COLO829 (cell line): Measurements from ENCODE around the gene NECTIN3.

Experiments used
- DNase-seq: peaks from one replicate; pipeline ENCODE4 v3.0.0; 2012; ENCODE audit warnings: low spot score

Gene NECTIN3

DNA sequence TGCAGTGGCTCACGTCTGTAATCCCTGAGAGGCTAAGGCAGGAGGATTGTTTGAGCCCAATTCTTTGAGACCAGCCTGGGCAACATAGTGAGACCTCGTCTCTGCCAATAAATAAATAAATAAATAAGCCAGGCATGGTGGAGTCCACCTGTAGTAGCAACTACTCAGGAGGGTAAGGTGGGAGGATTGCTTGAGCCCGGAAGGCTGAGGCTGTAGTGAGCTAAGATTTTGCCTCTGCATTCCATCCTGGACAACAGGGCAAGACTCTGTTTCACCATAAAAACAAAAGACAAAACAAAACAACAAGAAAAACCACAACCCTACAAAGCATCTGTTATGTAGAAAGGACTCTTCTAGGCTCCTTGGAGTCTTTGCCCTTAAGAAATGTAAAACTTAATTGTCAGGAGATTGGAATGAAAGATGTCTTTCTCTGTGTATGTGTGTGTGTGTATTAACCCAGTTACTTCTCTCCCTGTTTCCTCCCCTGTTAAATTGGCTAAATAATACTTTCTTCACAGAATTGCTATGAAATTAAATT is 9.5 kb downstream of the NECTIN3 start:
- peak; percentile 78 for DNase-seq

DNA sequence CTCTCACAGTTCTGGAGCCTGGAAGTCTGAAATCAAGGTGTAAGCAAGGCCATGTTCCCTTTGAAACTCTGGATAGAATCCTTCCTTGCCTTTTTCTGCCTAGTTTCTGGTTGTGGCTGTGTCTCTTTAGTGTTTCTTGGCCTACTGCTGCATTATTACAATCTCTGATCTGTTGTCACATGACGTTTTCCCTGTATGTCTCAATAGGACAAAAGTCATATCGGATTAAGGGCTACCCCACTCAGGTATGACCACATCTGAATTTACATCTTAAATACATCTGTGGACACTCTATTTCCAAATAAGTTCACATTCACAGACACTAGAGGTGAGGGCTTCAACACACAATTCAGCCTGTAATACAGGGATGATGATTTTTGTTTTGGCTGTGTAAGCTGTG is 13.3 kb downstream of the NECTIN3 start:
- no peak for DNase-seq

DNA sequence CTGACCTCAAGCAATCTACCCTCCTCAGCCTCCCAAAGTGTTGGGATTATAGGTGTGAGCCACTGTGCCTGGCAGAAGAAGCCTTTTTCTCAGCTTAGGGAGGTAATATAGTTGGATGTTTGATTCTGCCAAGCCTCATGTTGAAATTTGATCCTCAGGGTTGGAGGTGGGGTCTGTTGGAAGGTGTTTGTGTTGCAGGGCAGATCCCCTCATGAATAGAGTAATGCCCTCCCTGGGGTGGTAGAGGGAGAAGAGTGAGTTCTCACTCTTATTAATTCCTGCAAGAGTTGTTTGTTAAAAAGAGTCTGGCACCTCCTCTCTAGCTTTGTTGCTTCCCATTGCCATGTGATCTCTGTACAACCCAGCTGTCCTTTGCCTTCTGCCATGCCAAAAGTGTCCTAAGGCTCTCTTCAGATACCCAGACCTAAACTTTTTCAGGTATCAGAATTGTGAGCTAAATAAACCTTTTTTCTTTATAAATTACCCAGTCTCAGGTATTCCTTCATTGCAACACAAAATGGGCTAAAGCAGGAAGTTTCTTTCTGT is 16.4 kb downstream of the NECTIN3 start:
- DNase-seq = no peak

DNA sequence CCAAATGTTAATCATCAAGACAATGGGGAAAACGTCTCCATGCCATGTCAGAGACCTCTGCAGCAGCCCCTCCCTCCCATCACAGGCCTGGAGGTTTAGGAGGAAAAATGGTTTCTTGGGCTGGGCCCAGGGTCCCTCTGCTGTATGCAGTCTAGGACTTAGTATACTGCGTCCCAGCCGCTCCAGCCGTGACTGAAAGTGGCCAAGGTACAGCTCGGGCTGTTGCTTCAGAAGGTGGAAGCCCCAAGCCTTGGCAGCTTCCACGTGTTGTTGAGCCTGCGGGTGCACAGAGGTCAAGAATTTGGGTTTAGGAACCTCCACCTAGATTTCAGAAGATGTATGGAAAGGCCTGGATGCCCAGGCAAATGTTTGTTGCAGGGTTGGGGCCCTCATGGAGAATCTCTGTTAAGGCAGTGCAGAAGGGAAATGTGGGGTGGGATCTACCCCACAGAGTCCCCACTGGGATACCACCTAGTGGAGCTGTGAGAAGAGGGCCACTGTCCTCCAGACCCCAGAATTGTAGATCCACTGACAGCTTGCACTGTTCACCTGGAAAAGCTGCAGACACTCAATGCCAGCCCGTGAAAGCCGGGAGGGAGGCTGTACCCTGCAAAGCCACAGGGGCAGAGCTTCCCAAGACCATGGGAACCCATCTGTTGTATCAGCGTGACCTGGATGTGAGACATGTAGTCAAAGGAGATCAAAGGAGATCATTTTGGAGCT is 25.0 kb downstream of the NECTIN3 start:
- DNase-seq = no peak

DNA sequence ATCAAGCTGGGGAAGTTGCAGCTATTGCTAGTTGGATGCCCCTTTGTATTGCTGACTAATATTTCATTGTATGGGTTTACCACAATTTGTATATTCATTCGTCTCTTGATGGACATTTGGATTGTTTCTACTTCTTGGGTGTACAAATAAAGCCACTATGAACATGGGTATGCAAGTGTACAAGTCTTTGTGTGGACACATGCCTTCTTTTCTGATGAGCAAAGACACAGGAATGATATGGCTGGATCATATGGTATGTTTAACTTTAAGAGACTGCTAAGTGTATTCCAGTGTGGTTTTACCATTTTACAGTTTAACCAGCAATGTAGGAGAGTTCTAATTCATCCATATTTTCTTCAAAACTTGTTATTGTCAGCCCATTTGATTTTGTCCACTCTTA is 32.2 kb downstream of the NECTIN3 start:
- no peak for DNase-seq

DNA sequence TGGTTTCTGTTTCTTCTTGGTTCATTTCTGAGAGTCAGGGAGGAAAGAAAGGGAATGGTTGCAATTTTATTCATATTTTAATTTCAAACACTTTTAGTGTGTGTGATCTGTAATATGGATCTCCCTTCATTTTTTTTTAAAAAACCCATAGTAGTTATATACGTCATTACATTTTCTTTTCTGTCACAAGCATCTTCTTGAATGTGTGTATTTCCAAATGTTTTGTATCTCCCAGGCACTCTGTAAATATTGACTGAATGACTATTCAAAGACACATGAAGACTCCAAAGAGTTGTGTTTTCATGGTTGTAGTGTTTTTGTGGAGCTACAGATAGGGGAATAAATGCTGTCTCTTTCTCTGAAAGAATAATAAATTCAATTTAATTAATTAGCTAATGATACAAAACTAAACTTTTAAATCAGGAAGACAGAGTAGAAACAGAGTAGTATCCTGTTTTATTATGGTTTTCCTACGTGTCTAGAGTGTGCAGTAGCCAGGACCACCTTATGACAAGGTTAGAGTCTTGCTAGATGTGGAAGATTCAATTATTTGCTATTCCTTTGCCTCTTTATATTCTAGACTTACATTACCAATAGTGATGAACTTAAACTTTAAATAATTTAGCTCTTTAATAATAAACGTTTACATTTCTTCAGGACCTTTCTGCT is 35.5 kb downstream of the NECTIN3 start:
- no peak for DNase-seq

DNA sequence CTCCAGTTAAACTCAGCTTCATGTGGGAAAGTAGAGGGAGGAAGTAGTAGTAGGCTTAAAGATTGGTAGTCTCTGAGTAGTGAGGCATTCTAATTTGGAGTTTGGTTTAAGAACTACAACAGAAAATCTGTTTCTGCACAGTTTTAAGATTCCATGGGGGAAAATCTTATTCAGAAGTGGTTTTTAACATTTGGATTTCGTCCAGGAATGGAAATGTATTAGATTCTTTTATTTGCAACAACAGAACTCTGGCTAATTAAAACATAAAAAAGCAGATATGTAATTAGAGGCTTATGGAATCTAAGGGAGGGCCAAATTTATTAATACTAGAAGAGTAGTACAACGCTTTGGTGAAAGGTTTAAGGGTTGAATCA is 36.0 kb downstream of the NECTIN3 start:
- DNase-seq = no peak

DNA sequence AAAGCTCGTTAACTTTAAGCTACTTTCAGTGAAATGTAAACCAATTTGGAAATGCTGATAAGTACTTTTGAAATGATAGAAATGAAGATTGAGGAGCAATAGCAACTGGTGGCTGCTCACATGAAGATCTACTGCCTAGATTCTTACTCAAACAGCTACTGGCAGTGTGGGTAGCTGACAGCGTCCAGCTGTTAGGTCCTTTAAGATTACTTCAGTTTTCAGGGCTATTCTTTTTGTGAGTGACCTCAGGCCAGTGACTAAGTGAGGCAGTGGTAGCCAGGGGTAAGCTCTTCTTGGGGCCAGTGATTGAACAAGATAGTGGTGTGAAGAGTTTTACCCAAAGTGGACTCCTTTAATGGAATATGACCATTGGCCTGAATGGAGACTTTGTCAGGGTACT is 41.3 kb downstream of the NECTIN3 start:
- no peak for DNase-seq

DNA sequence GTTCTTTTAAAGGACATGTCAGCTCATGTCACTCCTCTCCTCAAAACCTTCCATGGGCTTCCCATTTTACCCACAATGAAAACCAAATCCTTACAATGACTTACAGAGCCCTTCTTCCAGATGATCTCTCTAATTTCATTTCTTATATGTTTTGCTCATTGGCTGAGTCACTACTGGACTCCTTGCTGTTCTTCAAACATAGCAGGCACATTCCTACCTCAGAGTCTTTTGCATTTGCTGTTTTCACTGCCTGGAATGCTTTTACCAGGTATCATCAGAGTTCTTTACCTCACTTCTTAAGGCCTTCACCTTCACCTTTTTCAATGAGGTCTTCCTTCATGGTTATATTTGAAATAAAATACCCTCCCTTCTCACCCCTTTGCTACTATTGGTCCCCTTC is 57.3 kb downstream of the NECTIN3 start:
- DNase-seq = no peak

DNA sequence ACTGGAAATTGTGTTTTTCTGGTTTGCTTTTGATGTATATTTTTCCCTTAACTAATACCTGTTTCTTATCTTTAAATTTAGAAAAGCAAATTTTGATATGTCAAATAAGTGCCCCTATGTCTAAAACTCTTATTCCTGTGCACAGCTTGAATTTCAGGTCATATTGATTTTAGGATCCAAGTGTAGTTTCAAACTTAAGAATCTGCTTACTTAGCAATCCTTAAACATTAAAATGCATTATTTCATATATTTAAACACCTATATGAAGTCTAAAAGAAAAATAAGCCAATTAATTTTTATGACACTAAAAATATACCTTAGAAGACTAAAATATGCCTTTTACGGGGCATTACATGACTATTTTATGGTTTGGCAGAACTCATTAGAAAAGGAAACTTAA is 59.2 kb downstream of the NECTIN3 start:
- DNase-seq = no peak

DNA sequence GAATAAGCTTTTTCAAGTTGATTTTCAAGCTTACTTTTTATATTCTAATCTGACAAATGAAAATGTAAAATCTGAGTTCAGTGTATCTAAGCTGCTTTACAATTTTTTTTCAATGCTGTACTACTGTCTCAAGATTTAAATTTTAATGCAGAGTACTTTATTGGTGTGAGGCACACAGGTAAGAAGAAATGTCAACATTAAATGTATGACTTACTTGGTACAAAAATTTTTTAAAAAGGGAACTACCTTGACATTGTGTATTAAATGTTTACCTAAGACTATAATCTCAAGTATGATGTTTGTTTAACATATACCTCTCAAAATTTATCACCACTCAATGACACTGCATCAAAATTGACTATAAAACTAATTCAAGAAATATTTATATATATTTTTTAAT is 62.7 kb downstream of the NECTIN3 start:
- DNase-seq = no peak

DNA sequence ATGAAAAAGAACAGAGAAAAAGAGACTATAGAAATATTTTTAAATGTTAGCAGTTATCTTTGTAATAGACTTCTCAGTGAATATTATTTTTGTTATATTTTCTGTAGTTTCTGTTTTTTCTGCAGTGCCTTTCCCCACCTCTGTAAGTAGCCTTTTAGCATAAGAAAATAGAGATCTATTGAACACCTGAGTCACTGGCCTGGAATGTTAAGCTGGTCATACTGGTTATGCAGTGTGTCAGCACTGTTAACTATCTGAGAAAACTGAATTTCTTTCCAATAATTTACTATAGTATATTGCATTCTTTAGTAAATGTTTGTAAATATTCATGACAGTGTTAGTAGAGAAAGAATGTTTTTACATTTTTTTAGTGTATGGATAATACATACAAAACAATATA is 79.8 kb downstream of the NECTIN3 start:
- no peak for DNase-seq

DNA sequence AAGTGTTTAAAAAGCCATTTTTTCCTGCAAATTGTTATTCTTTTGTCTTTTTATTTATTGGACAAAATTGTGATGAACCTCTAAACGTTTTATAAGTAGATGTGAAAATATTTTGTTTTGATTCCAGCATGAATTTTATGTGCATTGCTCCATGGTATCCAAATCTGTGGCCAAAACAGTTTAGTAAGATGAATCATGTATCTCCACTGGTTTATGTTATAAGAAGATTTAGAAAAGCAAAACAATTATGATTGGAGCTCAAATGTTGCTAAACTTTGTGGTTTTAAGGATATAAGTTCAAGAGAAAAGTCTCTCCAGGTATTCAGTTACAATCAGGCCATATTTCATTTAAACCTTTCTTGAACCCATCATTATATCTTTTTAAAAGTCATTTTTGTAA is 80.9 kb downstream of the NECTIN3 start:
- DNase-seq = no peak

DNA sequence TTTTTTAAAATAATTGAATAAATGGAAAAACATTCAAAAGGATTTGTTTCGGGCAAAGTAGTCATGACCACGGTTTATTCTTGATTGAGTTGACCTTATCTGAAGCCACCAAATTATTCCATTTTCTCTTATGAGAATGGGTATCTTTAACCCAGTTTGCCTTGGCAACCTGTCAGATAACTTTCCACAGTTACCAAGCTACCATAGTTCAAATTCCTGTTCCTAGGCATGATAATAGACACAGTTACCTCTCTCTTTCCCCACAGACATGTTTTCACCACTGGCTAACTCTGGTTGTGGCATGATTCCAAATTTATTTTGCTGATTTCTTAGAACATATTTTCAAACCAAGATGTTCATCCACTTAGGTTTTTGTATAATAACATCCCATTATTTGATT is 84.9 kb downstream of the NECTIN3 start:
- no peak for DNase-seq

DNA sequence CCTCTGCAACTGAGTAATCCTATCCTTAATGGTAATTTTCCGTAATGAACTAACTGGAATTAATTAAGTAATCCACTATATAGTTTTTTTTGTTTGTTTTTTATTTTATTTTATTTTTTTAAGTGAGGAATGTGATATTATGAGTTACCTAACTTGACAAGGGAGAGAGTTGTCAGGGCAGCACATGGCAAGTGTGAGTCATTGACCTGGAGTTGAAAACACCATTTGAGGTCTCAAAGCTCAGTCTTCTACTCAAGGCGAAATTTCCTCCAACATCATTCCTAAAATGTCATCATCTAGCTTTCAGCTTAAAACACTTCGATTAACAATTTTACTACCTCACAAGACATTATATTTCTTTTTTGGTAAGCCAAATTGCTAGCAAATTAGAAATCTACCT is 87.8 kb downstream of the NECTIN3 start:
- DNase-seq = peak; percentile 11

DNA sequence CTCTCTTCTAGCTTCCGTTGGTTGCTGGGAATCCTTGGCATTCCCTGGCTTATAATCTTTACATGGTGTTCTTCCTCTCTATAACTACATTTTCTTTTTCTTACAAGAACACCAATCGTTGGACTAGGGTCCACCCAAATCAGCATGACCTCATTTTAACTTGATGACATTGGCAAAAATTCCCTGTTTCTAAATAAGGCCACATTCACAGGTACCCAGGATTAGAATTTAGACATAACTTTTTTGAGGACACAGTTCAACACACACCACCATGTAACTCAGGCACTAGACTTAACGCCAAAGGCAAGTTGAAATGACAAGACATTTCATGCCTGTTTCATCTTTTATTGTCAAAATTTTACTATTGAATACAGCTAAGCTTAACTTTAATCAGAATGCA is 93.0 kb downstream of the NECTIN3 start:
- DNase-seq = no peak

DNA sequence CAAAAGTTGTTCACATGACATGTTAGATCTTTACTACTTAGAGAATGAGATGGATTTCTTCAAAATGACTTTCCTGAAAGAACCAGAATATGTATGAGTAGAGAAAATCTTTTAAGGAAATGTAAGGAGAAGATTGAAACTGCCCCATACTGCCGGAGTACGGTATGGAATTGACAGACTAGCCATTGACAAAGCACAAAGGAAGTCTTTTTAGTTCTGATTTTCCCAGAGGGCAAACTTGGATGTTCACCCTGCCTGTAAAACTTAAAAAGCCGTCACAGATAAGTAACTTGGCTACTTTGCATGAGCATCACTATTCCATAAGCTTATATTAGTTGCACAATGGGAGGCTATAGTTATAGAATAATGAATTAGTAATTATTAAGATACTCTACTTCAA is 93.8 kb downstream of the NECTIN3 start:
- DNase-seq = peak; percentile 71

DNA sequence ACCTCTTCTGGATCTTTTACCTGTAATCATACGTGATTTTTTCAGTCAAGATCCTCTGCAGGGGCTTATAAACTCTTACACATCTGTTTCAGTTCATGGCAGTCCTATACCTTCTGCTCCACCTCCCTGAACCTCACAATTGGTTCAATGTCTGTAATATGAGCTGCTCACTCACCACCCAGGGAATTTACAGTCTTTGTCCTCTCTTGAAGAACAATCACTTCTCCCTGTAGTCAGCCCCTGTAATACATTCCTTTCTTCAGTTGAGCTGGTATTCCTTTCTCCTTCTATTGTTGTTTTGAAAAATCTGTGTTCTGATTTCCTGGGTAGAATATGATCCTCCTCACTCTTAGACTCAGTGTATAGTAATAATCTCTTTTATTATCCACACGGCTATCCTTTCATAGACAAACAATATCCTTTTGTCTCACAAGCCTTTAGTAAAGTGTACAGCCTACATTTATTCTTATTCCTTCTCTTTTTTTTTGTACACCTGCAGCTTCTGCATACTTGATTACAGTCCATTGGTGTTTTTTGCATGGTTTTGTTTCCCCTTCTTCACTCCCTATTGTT is 101.8 kb downstream of the NECTIN3 start:
- no peak for DNase-seq

DNA sequence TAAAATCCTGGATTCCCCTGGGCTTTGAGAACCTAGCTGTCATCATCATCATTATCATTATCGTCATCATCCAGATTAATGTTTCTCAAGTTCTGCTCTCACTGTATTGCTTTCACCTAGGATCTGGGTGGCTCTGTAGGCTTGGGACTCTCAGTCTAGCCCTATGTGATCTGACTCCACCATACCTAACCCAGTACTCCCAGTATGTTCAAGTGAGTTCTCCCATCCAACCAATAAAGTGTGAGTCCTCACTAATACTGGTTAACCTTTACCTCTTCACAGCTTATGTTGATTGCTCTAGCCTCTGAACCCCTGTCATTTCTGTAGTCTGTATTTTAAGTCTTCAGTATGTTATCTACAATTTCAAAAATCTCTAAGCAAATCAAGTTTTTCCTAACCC is 102.3 kb downstream of the NECTIN3 start:
- no peak for DNase-seq

DNA sequence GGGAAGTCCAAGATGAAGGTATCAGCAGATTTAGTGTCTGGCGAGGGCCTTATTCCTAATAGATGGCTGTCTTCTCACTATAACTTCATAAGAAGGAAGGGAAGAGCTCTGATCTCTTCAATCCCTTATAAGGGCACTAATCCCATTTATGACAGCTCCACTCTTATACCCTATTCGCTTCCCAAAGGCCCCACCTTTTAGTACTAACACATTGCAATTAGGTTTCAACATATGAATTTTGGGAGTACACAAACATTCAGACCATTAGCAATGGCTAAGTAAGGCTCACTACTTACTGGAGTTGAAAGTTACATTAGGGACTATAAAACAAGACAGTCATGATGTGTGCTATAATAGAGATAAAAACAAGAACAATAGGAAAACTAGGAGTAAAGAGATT is 118.9 kb downstream of the NECTIN3 start:
- DNase-seq = no peak

DNA sequence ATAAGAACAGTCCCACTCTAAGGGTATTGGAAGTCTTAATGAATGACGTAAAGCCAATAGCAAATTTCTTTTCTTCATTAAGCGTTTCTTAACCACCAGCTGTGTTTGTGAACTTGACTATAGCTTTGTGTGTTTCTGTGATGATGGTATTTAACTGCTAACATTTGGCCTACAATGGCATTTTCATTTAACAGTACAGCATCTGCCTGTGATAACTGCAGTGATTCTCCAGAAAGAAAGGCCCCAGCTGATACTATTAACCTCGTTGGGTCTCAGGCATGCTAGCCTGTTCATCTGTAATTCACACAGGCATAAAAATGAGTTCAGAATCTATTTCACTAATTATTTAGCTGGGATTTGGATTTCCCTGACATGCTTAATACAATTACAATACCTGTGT is 121.9 kb downstream of the NECTIN3 start:
- DNase-seq = no peak

DNA sequence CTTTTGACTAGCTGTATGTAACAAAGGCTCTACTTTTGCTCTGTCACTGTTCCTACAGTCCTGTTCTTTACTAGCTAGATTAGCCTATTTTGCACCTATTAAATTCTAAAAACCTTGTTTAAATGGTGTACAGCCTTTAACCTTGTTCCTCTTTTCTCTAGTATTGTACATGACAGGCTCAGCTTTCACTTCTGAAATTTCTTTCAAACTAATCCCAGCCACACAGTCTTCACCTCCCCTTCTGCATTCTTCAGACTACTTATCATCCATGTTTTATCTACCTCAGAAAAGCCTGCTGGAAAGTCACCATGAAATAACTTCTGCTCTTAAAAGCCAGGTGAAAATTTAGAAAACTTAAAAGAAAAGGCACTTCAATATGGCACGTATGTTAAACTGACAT is 122.4 kb downstream of the NECTIN3 start:
- DNase-seq = no peak

DNA sequence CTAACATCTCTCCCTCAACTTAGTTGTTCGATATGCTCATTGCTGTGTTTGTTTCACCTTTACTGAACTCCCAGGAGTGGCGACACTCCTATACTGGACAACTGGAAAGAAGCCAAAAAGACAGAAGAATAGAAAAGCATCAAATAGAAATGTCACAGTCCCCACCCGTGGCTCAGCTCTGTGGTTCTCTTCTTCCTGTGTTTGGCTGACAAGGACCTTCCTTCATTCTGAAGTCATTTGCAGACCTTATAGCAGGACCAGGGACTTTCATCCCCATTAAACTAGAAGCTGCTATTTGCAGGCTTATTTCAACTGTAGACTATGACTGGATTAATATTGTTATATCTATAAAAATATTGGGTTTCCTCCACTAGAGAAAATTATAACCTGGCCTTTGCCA is 125.9 kb downstream of the NECTIN3 start:
- no peak for DNase-seq
